Liver (tissue), 3 donors: ENCODE data around the gene ZAP70.

ENCODE experiments used
- EGR1 ChIP-seq, 2 donors: IDR thresholded peaks; 2 replicates each; pipeline ENCODE4 v1.6.1; 2016 to 2018; ENCODE audit warnings: antibody characterized with exemption in 2 of 2, low read depth in 2 of 2
- FOXA1 ChIP-seq: IDR thresholded peaks from 2 replicates; pipeline ENCODE4 v1.6.1; 2016; ENCODE audit warnings: antibody characterized with exemption
- MAX ChIP-seq: IDR thresholded peaks from 2 replicates; pipeline ENCODE4 v1.6.1; 2016; ENCODE audit warnings: antibody characterized with exemption
- RAD21 ChIP-seq, 2 donors: IDR thresholded peaks; 2 replicates each; pipeline ENCODE4 v1.6.1; 2016; ENCODE audit warnings: antibody characterized with exemption in 2 of 2, mild to moderate bottlenecking in 2 of 2
- SP1 ChIP-seq: IDR thresholded peaks from 2 replicates; pipeline ENCODE4 v1.6.1; 2018; ENCODE audit warnings: antibody characterized with exemption, mild to moderate bottlenecking
- TAF1 ChIP-seq: conservative IDR thresholded peaks from 2 replicates; pipeline ENCODE4 v1.6.1; 2016; ENCODE audit warnings: antibody characterized with exemption, mild to moderate bottlenecking
- YY1 ChIP-seq: IDR thresholded peaks from 2 replicates; pipeline ENCODE4 v1.6.1; 2016; ENCODE audit warnings: antibody characterized with exemption, mild to moderate bottlenecking
- ZBTB33 ChIP-seq: IDR thresholded peaks from 2 replicates; pipeline ENCODE4 v1.6.1; 2016; ENCODE audit warnings: antibody characterized with exemption
- TF ChIP-seq, protein P1 (sequence below): fragments of 150-350 bp; IDR thresholded peaks from 2 replicates; pipeline ENCODE4 v1.5.1; 2017; ENCODE audit warnings: improper control_type of control experiment, low read depth, low read length; ENCODE audit not compliant: missing input control
- TF ChIP-seq, protein P2 (sequence below): IDR thresholded peaks from 2 replicates; pipeline ENCODE4 v1.6.1; 2016; ENCODE audit warnings: antibody characterized with exemption
- donor health status: healthy.
- donor health status: healthy.

DNA sequence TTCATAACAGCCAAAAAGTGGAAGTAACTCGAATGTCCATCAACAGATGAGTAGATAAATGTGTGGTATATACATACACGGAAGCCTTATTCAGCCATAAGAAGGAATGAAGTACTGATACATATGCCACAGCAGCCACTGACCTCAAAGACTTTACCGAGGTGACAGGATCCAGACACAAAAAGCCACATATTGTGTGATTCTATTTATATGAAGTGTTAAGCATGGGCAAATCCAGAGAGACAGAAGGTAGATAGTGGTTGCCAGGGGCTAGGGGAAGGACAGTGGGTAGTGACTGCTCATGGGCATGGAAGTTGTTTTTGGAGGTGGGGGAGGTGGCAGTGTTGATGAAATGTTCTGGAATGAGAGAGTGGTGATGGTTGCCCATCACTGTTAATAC is 33.9 kb downstream of the ZAP70 start:
- TF ChIP-seq, protein P1, sequence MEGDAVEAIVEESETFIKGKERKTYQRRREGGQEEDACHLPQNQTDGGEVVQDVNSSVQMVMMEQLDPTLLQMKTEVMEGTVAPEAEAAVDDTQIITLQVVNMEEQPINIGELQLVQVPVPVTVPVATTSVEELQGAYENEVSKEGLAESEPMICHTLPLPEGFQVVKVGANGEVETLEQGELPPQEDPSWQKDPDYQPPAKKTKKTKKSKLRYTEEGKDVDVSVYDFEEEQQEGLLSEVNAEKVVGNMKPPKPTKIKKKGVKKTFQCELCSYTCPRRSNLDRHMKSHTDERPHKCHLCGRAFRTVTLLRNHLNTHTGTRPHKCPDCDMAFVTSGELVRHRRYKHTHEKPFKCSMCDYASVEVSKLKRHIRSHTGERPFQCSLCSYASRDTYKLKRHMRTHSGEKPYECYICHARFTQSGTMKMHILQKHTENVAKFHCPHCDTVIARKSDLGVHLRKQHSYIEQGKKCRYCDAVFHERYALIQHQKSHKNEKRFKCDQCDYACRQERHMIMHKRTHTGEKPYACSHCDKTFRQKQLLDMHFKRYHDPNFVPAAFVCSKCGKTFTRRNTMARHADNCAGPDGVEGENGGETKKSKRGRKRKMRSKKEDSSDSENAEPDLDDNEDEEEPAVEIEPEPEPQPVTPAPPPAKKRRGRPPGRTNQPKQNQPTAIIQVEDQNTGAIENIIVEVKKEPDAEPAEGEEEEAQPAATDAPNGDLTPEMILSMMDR = no peak
- TF ChIP-seq SP1 (no peak), ZBTB33 (no peak), TAF1 (no peak), MAX (no peak), YY1 (no peak), RAD21 (IDR thresholded peaks at IDR 0.05) (no peak), EGR1 (IDR thresholded peaks at IDR 0.05; ENCODE audit: low read depth in 2 of 2) (no peak), FOXA1 (no peak)
- TF ChIP-seq, protein P2, sequence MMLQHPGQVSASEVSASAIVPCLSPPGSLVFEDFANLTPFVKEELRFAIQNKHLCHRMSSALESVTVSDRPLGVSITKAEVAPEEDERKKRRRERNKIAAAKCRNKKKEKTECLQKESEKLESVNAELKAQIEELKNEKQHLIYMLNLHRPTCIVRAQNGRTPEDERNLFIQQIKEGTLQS = no peak
